PFSK-1 (cell line): ENCODE measurements around the gene CRYGC.

Experiments
- FOXP2 ChIP-seq: optimal IDR thresholded peaks from 2 replicates; pipeline ENCODE3; 2011; ENCODE audit warnings: borderline replicate concordance, control low read depth, inconsistent platforms; ENCODE audit not compliant: insufficient read depth; ENCODE audit errors: extremely low read length, extremely low read depth
- POLR2AphosphoS5 ChIP-seq: IDR thresholded peaks from 2 replicates; pipeline ENCODE4 v1.6.1; 2012; ENCODE audit warnings: low read depth, mild to moderate bottlenecking, control low read depth, low read length, moderate library complexity
- SIN3A ChIP-seq: IDR thresholded peaks from 2 replicates; pipeline ENCODE4 v1.6.1; 2012; ENCODE audit warnings: mild to moderate bottlenecking, low read length, moderate library complexity, borderline replicate concordance; ENCODE audit not compliant: insufficient read depth
- TAF1 ChIP-seq: IDR thresholded peaks from 2 replicates; pipeline ENCODE4 v1.6.1; 2012; ENCODE audit warnings: low read length, control low read depth, borderline replicate concordance; ENCODE audit not compliant: insufficient read depth
- TF ChIP-seq, protein P1 (sequence below), 2 experiments: IDR thresholded peaks; 2 replicates each; pipeline versions ENCODE4 v1.6.1 to v1.8.0; 2011 to 2012; ENCODE audit warnings: low read depth in 2 of 2, low read length in 2 of 2, control low read depth in 1 of 2, inconsistent platforms in 1 of 2, mild to moderate bottlenecking in 1 of 2, moderate library complexity in 1 of 2; ENCODE audit not compliant: insufficient read depth in 1 of 2

CRYGC gene

DNA sequence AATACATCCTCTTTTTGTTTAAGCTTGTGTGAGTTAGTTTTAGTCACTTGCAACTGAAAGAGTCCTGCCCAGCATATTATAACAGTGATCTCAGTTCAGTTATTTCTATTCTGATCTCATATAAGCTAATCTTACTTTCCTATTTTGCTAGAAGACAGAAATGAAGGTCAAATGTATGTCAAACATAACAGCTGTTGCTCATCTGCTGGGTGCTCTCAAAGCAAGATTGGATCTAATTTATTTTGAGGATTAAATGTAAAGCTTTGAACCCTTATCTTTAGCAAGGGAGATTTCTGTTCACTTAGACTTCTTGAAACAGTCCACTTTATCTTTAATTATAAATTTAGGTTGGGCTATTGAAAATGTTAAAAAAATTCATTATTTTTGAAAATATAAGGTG is 36.5 kb downstream of the CRYGC start:
- TF ChIP-seq, protein P1, sequence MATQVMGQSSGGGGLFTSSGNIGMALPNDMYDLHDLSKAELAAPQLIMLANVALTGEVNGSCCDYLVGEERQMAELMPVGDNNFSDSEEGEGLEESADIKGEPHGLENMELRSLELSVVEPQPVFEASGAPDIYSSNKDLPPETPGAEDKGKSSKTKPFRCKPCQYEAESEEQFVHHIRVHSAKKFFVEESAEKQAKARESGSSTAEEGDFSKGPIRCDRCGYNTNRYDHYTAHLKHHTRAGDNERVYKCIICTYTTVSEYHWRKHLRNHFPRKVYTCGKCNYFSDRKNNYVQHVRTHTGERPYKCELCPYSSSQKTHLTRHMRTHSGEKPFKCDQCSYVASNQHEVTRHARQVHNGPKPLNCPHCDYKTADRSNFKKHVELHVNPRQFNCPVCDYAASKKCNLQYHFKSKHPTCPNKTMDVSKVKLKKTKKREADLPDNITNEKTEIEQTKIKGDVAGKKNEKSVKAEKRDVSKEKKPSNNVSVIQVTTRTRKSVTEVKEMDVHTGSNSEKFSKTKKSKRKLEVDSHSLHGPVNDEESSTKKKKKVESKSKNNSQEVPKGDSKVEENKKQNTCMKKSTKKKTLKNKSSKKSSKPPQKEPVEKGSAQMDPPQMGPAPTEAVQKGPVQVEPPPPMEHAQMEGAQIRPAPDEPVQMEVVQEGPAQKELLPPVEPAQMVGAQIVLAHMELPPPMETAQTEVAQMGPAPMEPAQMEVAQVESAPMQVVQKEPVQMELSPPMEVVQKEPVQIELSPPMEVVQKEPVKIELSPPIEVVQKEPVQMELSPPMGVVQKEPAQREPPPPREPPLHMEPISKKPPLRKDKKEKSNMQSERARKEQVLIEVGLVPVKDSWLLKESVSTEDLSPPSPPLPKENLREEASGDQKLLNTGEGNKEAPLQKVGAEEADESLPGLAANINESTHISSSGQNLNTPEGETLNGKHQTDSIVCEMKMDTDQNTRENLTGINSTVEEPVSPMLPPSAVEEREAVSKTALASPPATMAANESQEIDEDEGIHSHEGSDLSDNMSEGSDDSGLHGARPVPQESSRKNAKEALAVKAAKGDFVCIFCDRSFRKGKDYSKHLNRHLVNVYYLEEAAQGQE (IDR thresholded peaks at IDR 0.05; ENCODE audit: insufficient read depth in 1 of 2, low read depth in 2 of 2, low read length in 2 of 2), result no peak
- TF ChIP-seq POLR2AphosphoS5, result no peak
- no peak for TF ChIP-seq FOXP2
- TF ChIP-seq TAF1, result no peak

DNA sequence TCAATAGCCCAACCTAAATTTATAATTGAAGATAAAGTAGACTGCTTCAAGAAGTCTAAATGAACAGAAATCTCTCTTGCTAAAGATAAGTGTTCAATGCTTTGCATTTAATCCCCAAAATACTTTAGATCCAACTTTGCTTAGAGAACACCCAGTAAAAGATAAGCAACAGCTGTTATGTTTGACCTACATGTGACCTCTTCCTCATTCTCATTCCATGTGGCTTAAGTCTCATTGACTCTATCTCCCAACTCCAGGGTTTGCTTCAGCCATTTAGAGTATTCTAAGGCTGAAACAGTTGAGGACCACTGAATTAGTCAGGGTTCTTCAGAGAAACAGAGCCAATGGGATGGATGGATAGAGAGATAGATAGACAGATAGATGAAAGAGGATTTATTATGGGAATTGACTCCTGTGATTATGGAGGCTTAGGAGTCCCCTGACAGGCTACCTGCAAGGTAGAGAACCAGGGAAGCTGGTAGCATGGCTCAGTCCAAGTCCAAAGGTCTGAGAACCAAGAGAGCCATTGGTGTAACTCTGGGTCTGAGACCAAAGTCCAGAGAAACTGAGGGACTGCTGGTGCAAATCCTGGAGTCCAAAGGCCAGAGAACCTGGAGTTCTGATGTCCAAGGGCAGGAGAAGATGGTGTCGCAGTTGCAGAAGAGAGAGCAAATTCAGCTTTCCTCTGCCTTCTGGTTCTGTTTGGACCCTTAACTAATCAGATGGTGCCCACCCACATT is 37.4 kb downstream of the CRYGC start:
- no peak for TF ChIP-seq TAF1
- TF ChIP-seq, protein P1 (IDR thresholded peaks at IDR 0.05; ENCODE audit: insufficient read depth in 1 of 2, low read depth in 2 of 2, low read length in 2 of 2), result no peak
- TF ChIP-seq POLR2AphosphoS5, result no peak
- no peak for TF ChIP-seq SIN3A
- no peak for TF ChIP-seq FOXP2

DNA sequence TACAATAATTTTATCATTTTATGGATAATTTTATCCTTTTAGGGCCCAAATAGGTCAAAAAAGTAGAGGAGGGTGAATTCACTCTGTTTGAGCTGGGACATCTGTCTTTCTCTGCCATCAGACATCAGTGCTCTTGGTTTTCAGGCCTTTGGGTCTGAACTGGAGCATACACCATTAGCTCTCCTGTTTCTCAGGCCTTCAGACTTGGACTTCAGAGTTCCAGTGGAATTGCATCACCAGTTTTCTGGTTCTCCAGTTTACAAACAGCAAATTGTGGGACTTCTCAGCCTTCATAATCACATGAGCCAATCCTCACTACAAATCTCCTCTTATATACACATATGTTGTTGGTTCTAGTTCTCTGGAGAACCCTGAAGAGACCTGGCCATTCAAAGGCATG is 39.2 kb downstream of the CRYGC start:
- TF ChIP-seq TAF1 (no peak), FOXP2 (no peak), SIN3A (no peak), POLR2AphosphoS5 (no peak)
- TF ChIP-seq, protein P1 (IDR thresholded peaks at IDR 0.05; ENCODE audit: insufficient read depth in 1 of 2, low read depth in 2 of 2, low read length in 2 of 2), result no peak

DNA sequence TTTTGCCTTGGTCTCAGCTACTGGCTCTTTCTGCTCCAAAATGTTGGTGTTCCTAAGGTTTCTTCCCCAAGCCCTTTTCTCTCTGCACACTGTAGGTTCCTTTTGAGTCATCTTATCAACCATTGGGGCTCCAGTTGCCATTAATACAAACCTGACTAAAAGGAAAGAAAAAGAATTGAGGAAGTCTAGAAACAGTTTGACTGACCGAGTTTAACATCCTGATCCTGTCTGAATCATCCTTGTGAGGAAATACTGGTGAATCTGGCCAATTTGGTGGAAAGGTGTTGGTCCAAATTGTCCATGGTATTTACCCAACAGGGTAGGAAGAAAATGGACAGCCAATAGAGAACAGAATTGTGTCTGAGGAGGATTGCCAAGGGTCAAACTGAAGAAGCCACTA is 43.6 kb downstream of the CRYGC start:
- TF ChIP-seq SIN3A, result no peak
- TF ChIP-seq, protein P1 (IDR thresholded peaks at IDR 0.05; ENCODE audit: insufficient read depth in 1 of 2, low read depth in 2 of 2, low read length in 2 of 2), result no peak
- no peak for TF ChIP-seq POLR2AphosphoS5
- no peak for TF ChIP-seq FOXP2
- no peak for TF ChIP-seq TAF1

DNA sequence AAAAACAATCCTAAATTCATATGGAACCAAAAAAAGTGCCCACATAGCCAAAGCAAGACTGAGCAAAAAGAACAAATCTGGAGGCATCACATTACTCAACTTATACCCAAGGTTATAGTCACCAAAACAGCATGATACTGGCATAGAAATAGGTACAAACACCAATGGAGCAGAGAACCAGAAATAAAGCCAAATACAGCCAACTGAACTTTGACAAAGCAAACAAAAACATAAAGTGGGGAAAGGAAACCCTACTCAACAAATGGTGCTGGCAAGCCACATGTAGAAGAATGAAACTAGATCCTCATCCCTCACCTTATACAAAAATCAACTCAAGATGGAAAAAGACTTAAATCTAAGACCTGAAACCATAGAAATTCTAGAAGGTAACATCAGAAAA is 45.8 kb downstream of the CRYGC start:
- no peak for TF ChIP-seq SIN3A
- TF ChIP-seq POLR2AphosphoS5, result no peak
- no peak for TF ChIP-seq TAF1
- TF ChIP-seq FOXP2, result no peak
- TF ChIP-seq, protein P1 (IDR thresholded peaks at IDR 0.05; ENCODE audit: insufficient read depth in 1 of 2, low read depth in 2 of 2, low read length in 2 of 2), result no peak
